ENCODE data around the gene MAP3K14. TPM values are rescaled to one million over a fixed set of nuclear protein-coding genes. Genes with fewer than 3 reads are reported as not detected.

Gene MAP3K14
- polyA plus RNA-seq, 1 of the 3 experiments (the other 2 are of a cell fraction) = 11.9 TPM

GRCh38 chr17:45341533-45342158 lies 24.8 kb upstream of the MAP3K14 start (continued):
- TF ChIP-seq TAF1 (IDR thresholded peaks at IDR 0.05; ENCODE audit: borderline replicate concordance, low read depth, low read length) = peak; percentile 80; the same call in 1 of the 2 replicates
- no peak for TF ChIP-seq EZH2phosphoT487 (IDR thresholded peaks at IDR 0.05; ENCODE audit: borderline replicate concordance, low read depth)
- TF ChIP-seq, protein P1, sequence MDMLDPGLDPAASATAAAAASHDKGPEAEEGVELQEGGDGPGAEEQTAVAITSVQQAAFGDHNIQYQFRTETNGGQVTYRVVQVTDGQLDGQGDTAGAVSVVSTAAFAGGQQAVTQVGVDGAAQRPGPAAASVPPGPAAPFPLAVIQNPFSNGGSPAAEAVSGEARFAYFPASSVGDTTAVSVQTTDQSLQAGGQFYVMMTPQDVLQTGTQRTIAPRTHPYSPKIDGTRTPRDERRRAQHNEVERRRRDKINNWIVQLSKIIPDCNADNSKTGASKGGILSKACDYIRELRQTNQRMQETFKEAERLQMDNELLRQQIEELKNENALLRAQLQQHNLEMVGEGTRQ (IDR thresholded peaks at IDR 0.05; ENCODE audit: borderline replicate concordance, low read depth, low read length) = no peak

GRCh38 chr17:45339646-45340605 lies 23.1 kb upstream of the MAP3K14 start:
- Histone ChIP-seq H3K4me2 (no peak overlapping the region), H3K4me1 (ENCODE audit: control insufficient read depth in 1 of 2, insufficient read depth in 2 of 2, low read depth in 1 of 2, low read length in 1 of 2) (peaks cover 12 to 18% of the 10 kb centered on the region in 2 experiments; a peak in 3 of 4 replicates), H3K27me3 (ENCODE audit: insufficient read depth) (no peaks in the 10 kb centered on the region), H3K79me2 (ENCODE audit: insufficient read depth) (no peaks in the 10 kb centered on the region), H3K9me3 (no peaks in the 10 kb centered on the region), H4K20me1 (ENCODE audit: insufficient read depth) (no peaks in the 10 kb centered on the region), H2AFZ (ENCODE audit: low read depth) (no peak overlapping the region), H3K9ac (no peak overlapping the region), H3K4me3 (ENCODE audit: low read depth in 2 of 2, low read length in 1 of 2) (no peak overlapping the region), H3F3A (replicated peaks; ENCODE audit: insufficient read depth) (peaks cover 13% of the 10 kb centered on the region), H3K9me2 (no peaks in the 10 kb centered on the region), H3K27ac (ENCODE audit: low read depth in 2 of 2, low read length in 1 of 2) (peak overlapping the region in 1 of 2 experiments; percentile 76; a peak in 2 of 4 replicates), H3K36me3 (replicated peaks in 1 of 2; ENCODE audit: control insufficient read depth in 1 of 2, insufficient read depth in 2 of 2, low read length in 1 of 2) (no peaks in the 10 kb centered on the region)
- no peak for TF ChIP-seq SMC3 (IDR thresholded peaks at IDR 0.05; ENCODE audit: low read depth, low read length)
- TF ChIP-seq MAX (IDR thresholded peaks at IDR 0.05; ENCODE audit: low read depth) = no peak
- no peak for TF ChIP-seq EP300 (IDR thresholded peaks at IDR 0.05; ENCODE audit: borderline replicate concordance in 1 of 2, low read depth in 1 of 2, low read length in 1 of 2)
- TF ChIP-seq, protein P1 (IDR thresholded peaks at IDR 0.05; ENCODE audit: borderline replicate concordance, low read depth, low read length) = no peak
- TF ChIP-seq FOXM1 (IDR thresholded peaks at IDR 0.05; ENCODE audit: low read depth) = no peak
- TF ChIP-seq FOXJ3 (CRISPR knock-in tag; IDR thresholded peaks at IDR 0.05) = no peak
- TF ChIP-seq FOSL2 (IDR thresholded peaks at IDR 0.05; ENCODE audit: borderline replicate concordance, low read depth) = no peak
- no peak for TF ChIP-seq RAD21 (IDR thresholded peaks at IDR 0.05; ENCODE audit: low read length)
- no peak for TF ChIP-seq PBX3 (IDR thresholded peaks at IDR 0.05)
- TF ChIP-seq EZH2phosphoT487 (IDR thresholded peaks at IDR 0.05; ENCODE audit: borderline replicate concordance, low read depth) = no peak
- no peak for TF ChIP-seq POLR2AphosphoS5 (IDR thresholded peaks at IDR 0.05; ENCODE audit: low read depth, low read length)
- TF ChIP-seq TEAD4 (IDR thresholded peaks at IDR 0.05; ENCODE audit: borderline replicate concordance, insufficient read depth) = no peak
- TF ChIP-seq, protein P2, sequence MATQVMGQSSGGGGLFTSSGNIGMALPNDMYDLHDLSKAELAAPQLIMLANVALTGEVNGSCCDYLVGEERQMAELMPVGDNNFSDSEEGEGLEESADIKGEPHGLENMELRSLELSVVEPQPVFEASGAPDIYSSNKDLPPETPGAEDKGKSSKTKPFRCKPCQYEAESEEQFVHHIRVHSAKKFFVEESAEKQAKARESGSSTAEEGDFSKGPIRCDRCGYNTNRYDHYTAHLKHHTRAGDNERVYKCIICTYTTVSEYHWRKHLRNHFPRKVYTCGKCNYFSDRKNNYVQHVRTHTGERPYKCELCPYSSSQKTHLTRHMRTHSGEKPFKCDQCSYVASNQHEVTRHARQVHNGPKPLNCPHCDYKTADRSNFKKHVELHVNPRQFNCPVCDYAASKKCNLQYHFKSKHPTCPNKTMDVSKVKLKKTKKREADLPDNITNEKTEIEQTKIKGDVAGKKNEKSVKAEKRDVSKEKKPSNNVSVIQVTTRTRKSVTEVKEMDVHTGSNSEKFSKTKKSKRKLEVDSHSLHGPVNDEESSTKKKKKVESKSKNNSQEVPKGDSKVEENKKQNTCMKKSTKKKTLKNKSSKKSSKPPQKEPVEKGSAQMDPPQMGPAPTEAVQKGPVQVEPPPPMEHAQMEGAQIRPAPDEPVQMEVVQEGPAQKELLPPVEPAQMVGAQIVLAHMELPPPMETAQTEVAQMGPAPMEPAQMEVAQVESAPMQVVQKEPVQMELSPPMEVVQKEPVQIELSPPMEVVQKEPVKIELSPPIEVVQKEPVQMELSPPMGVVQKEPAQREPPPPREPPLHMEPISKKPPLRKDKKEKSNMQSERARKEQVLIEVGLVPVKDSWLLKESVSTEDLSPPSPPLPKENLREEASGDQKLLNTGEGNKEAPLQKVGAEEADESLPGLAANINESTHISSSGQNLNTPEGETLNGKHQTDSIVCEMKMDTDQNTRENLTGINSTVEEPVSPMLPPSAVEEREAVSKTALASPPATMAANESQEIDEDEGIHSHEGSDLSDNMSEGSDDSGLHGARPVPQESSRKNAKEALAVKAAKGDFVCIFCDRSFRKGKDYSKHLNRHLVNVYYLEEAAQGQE (IDR thresholded peaks at IDR 0.05; ENCODE audit: low read depth, low read length) = no peak
- TF ChIP-seq NRF1 (IDR thresholded peaks at IDR 0.05; ENCODE audit: low read depth, low read length) = no peak
- TF ChIP-seq MEF2A (IDR thresholded peaks at IDR 0.05; ENCODE audit: borderline replicate concordance, low read depth) = no peak
- TF ChIP-seq YY1 (IDR thresholded peaks at IDR 0.05; ENCODE audit: low read depth) = no peak
- TF ChIP-seq GABPA (IDR thresholded peaks at IDR 0.05; ENCODE audit: low read depth) = no peak
- TF ChIP-seq MXI1 (IDR thresholded peaks at IDR 0.05; ENCODE audit: low read depth, low read length) = no peak
- 84% methylated on average over 7 of the region's 8 CpGs for WGBS (ENCODE audit: low lambda C conversion rate)
- ChIA-PET POLR2A (no interaction called here), CTCF (interaction anchor here (1.3 kb wide), 2 partner anchors 45 to 93 kb away, joined by 3 read pairs; no protein-coding TSS in a partner anchor)
- DNase-seq = no peak

Measured in SK-N-SH (cell line).